Measurements from ENCODE around the gene TMEM131.
"Not testable (repeated sequence)": the region's sequence is repeated elsewhere in the genome, so short reads cannot be mapped to it uniquely, and the experiment has no call there.

Gene TMEM131

GRCh38 chr2:97985998-97986397, 9.8 kb downstream of the TMEM131 start:
- no peak for DNase-seq

GRCh38 chr2:97983698-97984097, 12.1 kb downstream of the TMEM131 start:
- no peak for DNase-seq

DNA sequence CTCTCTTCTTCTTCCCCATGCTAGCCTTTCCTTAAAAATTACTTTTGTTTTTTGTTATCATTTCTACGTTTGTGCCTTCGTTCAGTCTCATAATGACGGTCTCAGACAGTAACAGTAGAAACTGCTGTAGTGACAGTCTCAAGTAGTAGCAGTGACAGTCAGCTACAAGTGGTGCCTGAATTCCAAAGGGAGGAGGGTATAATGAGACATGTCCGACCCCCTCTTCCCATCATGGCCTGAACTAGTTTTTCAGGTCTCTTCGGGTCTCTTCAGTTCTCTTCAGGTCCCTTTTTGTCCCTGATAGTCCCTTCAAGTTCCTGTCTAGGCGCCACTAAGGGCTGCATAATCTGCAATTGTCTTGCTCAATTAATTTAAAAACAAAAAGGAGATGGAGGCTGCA, 12.6 kb downstream of the TMEM131 start:
- no peak for DNase-seq

GRCh38 chr2:97982621-97983020, 13.1 kb downstream of the TMEM131 start:
- DNase-seq = no peak

- DNase-seq = no peak
Measured at GRCh38 chr2:97981961-97982360, 13.8 kb downstream of the TMEM131 start.

- DNase-seq = no peak
Measured at GRCh38 chr2:97979904-97980303, 15.8 kb downstream of the TMEM131 start.

DNA sequence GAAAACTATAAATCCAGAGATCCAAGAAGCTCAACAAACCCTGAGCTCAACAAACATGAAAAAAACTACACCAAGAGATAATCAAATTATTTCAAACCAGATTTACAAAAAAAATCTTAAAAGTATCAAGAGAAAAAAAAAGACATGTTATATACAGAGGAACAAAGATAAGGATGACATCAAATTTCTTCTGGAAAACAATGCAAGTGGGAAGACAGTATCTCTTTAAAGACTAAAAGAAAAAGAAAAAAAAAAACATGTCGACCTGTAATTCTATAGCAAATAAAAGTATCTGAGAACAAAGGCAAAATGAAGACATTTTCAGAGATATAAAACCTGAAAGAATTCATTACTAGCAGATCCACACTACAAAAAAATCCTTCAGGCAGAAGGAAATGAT, 21.3 kb downstream of the TMEM131 start:
- DNase-seq = no peak

DNA sequence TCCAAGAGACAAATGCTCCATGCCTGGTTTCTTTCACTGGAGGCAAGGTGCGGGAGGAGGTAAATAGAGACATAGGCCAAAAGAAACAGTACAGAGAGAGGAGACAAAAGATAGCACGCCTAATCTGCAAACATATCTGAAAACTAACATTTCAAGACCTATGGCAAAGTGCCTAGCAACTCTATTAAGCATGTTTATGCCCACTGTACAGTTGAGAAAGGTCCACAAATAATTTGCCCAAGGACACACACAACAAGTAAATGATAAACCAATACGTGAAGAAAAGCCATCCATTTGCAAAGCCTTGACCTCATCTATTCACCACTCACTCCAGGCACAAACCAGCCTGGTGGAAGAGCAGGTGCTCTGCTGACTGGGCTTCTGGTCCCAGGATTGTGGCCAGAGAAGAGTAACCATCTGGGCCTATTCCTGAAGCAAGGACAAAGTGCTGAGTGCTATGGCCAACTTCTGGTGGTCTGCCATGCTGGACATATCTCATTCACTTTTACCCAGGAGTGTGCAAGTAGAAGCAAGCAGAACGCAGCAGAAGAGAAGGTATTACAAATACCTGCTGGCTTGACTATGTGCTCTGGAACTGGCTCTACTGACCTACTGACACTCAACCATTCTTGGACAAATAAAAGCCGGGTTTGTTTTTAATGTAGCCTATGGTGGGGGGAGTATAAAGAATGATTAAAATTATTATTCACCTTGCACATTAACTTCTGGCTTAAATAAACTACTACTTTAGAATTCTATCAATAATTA, 25.3 kb downstream of the TMEM131 start:
- DNase-seq = no peak

- DNase-seq = no peak
Measured at GRCh38 chr2:97969081-97970067, 26.4 kb downstream of the TMEM131 start.

- no peak for DNase-seq
Measured at GRCh38 chr2:97967931-97968627, 27.7 kb downstream of the TMEM131 start.

DNA sequence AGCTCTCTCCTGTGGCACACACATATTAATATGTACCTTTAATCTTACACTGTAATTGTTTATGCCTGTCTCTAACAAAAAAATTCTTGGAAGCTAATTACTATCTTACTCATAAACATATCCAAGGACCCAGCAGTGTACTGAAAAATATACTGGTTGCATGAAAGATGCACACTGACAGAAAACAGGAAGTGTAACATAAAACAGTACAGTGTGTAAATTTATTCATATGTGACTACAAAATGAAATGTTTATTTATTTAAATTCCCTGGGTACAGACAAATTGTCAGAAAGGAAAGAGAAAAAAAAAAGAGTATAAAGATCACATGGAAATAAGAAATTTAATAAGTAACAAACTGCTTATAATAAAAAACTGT, 28.5 kb downstream of the TMEM131 start:
- no peak for DNase-seq

DNA sequence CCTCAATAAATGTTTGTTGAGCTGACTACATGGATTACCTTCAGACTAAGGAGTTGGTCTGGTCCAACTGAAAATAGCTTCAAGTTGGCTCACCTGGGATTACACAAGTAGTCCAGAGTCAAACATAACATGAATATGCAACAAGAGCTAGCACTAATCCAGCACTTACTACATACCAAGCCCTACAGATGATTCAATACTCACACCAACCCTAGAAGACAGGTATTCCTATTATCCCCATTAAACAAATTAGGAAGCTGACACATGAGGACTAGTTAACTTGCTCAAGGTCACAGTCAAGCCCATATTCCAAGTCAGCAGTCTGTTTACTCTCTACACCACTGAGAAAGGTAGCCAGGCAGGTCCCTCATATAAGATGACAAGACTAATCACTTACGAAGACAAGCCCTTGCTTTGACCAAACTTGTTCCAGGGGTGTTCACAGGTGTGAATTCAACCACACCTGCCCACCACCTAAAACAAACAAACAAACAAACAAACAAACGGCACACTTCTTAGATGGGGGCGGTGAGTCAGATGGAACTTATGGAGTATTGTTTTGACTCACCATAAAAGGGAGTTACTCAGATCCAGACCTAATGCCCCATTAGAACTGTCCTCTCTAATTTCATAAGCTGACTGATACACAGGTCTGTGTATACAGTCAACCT, 29.1 kb downstream of the TMEM131 start:
- no peak for DNase-seq

DNA sequence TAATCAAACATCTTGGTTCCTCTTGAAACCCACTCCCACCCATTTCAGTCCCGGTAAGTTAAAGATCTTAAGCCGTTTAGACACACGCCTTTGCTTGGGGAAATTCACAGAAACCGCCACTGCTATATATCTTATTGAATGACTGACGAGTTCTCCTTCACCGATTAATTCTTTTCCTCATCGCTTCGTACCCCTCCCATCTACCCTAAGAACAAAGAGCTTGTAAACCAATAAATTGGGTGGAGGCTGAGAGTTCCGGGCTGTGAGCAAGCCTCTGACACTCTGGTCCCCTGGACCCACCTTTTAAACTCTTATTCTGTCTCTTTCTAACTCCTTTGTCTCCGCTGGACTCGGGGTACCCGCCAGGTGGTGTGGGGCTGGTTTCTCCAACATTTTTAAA, 30.6 kb downstream of the TMEM131 start:
- DNase-seq = no peak

GRCh38 chr2:97963880-97964279, 31.9 kb downstream of the TMEM131 start:
- DNase-seq = no peak

DNA sequence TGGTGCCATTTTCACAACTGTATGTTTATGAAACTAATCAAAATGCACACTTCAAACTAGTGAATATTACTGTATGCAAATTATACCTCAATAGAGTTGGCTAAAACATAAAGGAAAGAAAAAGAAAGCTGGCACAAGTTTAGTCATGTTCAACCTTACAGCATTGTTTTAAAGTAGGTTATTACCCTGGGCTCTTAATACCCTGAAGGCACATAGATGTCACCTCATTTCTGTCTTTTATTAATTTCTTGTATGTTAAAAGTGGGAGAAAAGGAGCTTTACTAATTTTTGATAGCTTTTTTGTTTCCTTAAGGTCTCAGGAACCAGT, 32.7 kb downstream of the TMEM131 start:
- DNase-seq = no peak

GRCh38 chr2:97961534-97961933, 34.2 kb downstream of the TMEM131 start:
- no peak for DNase-seq

- no peak for DNase-seq
Measured at GRCh38 chr2:97958184-97958583, 37.6 kb downstream of the TMEM131 start.

GRCh38 chr2:97957432-97958183, 38.1 kb downstream of the TMEM131 start:
- no peak for DNase-seq

GRCh38 chr2:97956753-97957152, 39.0 kb downstream of the TMEM131 start:
- DNase-seq = not testable (repeated sequence)

- DNase-seq = no peak
Measured at GRCh38 chr2:97953853-97954252, 41.9 kb downstream of the TMEM131 start.

- DNase-seq = no peak
Measured at GRCh38 chr2:97952357-97952756, 43.4 kb downstream of the TMEM131 start.

- no peak for DNase-seq
Measured at GRCh38 chr2:97951155-97951680, 44.5 kb downstream of the TMEM131 start.
